ENCODE measurements around the gene TMEM178A. TPM values are rescaled to one million over a fixed set of nuclear protein-coding genes. Genes with fewer than 3 reads are reported as not detected.
"Not testable (repeated sequence)": the region's sequence is repeated elsewhere in the genome, so short reads cannot be mapped to it uniquely, and the experiment has no call there.

The TMEM178A gene
- total RNA-seq, 1 experiment from 2014 or later, result not detected

GRCh38 chr2:39641635-39642034 lies 24.1 kb upstream of the TMEM178A start:
- no peak for DNase-seq
- H3K4me3 ChIP-seq, result no peak overlapping the region
- no peaks in the 10 kb centered on the region for H3K27me3 ChIP-seq
- H3K9me3 ChIP-seq, result no peaks in the 10 kb centered on the region
- no peaks in the 10 kb centered on the region for H3K36me3 ChIP-seq

DNA sequence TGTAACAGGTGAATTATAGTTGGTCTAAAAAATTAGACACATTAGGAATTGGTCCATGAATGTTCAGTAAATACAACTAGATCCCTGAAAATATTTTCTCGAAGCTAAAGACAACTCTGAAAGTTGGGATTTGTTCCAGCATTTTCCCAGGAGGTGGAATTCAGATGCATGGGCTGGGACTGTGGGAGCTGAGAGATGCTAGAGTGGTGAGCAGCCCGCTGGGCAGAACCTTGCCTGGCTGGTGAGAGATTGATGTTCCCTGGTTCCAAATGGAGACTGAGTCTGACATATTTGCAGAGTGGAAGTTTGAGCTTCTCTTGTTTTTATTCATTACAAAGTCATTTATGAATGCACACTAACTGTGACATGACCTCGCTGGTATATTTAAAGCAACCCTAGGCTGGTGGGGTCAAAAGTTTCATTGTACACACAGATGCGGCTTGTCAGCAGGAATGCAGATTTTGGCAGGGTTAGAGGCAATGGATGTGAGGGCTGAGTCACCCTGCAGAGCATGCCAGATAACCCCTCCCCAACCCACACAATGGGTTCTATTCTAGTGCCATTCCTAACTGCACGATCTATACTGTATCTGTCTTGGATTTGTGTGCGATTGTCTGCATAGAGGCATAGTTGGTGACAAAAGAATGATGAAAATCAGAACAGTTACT lies 23.5 kb upstream of the TMEM178A start:
- Histone ChIP-seq H3K36me3 (no peaks in the 10 kb centered on the region), H3K27me3 (no peaks in the 10 kb centered on the region), H3K4me3 (no peak overlapping the region), H3K9me3 (no peaks in the 10 kb centered on the region)
- DNase-seq, result peak; percentile 92

DNA sequence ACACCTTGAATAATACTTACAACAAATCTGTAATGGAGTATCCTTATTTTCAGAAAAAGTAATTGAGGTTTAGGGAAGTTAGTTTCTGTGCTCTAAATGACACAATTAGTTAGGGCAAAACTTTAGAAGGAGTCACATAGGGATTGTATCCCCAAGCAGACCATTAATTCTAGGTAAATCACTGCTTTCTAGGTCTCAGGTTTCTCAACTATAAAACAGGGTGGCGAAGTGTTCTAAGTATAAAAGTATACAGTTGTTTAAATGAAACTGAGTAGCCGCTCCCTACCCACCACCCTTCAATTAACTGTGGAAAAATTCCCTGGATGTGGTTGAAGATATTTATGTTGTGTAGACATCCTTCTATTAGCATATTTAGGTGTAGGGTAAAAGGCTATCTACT lies 19.9 kb upstream of the TMEM178A start:
- H3K36me3 ChIP-seq, result no peaks in the 10 kb centered on the region
- H3K9me3 ChIP-seq, result no peaks in the 10 kb centered on the region
- H3K4me3 ChIP-seq, result no peak overlapping the region
- no peak for DNase-seq
- no peaks in the 10 kb centered on the region for H3K27me3 ChIP-seq

- Histone ChIP-seq H3K27me3 (no peaks in the 10 kb centered on the region), H3K4me3 (no peak overlapping the region), H3K9me3 (no peaks in the 10 kb centered on the region), H3K36me3 (no peaks in the 10 kb centered on the region)
- DNase-seq, result no peak
Observed at GRCh38 chr2:39646267-39646666, 19.4 kb upstream of the TMEM178A start.

GRCh38 chr2:39647104-39647765 lies 18.5 kb upstream of the TMEM178A start:
- Histone ChIP-seq H3K9me3 (no peaks in the 10 kb centered on the region), H3K36me3 (no peaks in the 10 kb centered on the region), H3K27me3 (no peaks in the 10 kb centered on the region), H3K4me3 (no peak overlapping the region)
- no peak for DNase-seq

DNA sequence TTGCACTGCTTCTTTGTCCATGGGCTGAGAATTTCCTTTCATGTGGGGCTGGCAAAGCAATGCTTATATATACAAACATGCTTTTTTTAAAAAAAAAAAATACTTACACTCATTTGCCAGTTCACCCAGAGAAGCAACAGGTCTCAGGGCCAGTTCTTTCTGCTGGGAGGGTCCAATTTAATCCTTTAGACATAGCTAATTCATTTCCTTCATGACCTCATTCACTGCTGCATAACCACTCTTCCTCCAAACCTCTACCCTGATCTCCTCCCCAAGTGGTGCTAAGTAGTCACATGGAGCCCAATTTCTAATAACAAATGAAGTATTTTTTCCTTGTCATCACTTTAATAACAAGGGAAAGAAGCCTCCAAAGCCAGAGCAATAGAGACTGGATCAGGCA lies 17.1 kb upstream of the TMEM178A start:
- peak; percentile 24 for DNase-seq

DNA sequence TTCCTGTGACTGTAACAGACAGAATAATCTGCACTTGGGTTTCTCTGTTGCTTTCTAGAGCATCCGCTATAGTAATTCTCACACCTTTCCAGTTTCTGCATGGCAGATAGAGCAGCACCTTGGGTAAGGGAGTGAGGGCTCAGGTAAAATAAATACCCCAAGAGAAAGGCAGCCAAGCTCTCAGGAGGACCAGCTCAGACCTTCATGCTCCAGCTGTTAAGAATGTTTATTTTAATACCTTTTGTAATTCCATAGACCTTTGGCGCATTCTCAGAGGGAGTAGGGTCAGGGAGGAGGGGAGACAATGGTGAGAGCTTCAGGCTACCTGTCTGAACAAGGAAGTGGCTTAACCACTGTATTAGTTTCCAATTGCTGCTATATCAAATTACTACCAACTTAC lies 16.2 kb upstream of the TMEM178A start:
- no peak for DNase-seq
- Histone ChIP-seq H3K36me3 (no peaks in the 10 kb centered on the region), H3K9me3 (no peaks in the 10 kb centered on the region), H3K4me3 (no peak overlapping the region), H3K27me3 (no peaks in the 10 kb centered on the region)

More for the DNA sequence above, 17.1 kb upstream of the TMEM178A start:
- Histone ChIP-seq H3K36me3 (no peaks in the 10 kb centered on the region), H3K9me3 (no peaks in the 10 kb centered on the region), H3K4me3 (no peak overlapping the region), H3K27me3 (no peaks in the 10 kb centered on the region)

DNA sequence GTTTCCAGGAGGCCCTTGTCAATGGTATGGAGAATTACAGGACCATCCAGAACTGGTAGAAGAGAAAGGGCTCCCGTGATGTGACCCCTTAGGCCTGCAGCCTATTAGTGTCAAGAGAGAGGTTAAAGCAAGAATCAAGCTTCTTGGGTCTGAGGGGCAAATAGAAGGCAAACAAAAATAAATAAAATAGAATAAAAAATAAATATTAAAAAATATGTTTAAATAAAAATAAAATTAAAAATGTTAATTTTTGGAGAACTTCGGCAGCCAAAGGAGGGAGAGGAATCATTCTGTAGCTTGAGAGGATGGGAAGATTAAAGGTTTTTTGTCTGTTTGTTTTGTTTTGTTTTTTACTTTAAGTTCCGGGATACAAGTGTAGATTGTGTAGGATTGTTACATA lies 15.2 kb upstream of the TMEM178A start:
- Histone ChIP-seq H3K36me3 (no peaks in the 10 kb centered on the region), H3K4me3 (no peak overlapping the region), H3K27me3 (no peaks in the 10 kb centered on the region), H3K9me3 (0 out of 2 replicates have a peak, but pooled peaks cover 6% of the 10 kb centered on the region)
- DNase-seq, result no peak

DNA sequence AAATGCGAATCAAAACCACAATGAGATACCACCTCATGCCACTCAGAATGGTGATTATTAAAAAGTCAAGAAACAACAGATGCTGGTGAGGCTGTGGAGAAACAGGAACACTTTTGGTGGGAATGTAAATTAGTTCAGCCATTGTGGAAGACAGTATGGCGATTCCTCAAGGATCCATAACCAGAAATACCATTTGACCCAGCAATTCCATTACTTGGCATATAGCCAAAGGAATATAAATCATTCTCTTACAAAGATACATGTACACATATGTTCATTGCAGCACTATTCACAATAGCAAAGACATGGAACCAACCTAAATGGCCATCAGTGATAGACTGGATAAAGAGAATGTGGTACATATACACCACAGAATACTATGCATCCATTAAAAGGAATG lies 9.5 kb upstream of the TMEM178A start:
- not testable (repeated sequence) for H3K9me3 ChIP-seq, H3K4me3 ChIP-seq, DNase-seq, H3K36me3 ChIP-seq, H3K27me3 ChIP-seq

DNA sequence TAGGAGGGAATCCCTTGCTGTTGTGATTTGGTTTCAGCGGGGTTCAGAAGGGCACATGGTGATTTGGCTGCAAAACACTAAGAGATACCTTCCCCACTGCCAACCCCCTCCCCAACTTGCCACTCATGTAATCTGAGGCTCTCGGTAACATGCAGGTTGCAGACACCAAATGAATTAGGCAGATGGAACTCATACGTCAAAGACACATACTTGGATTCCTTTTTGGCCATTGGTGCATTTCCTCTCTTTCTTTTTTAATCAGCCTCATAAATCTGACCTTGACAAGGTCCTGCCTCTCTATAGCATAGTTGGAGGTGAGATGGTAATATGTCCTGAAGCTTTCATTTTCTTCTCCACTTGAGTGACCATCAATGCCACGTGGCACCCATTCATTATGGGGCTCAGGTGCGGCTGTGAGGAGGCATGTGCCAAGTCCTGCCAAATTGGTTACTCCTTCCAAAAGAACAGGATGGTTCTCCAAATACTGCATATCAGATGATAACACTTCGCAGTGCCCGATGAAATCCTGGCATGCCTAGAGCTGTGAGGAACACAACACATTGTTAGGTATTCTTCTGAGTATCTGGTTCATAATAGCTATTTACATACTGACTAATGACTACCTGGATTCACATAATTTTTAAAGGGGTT lies 8.3 kb upstream of the TMEM178A start:
- Histone ChIP-seq H3K4me3 (no peak overlapping the region), H3K27me3 (no peaks in the 10 kb centered on the region), H3K9me3 (0 out of 2 replicates have a peak, but pooled peaks cover 8% of the 10 kb centered on the region), H3K36me3 (no peaks in the 10 kb centered on the region)
- DNase-seq, result no peak

- DNase-seq, result no peak
- H3K36me3 ChIP-seq, result no peaks in the 10 kb centered on the region
- H3K9me3 ChIP-seq, result 0 out of 2 replicates have a peak, but pooled peaks cover 8% of the 10 kb centered on the region
- H3K27me3 ChIP-seq, result no peaks in the 10 kb centered on the region
- no peak overlapping the region for H3K4me3 ChIP-seq
Observed at GRCh38 chr2:39658371-39658770, 7.3 kb upstream of the TMEM178A start.

DNA sequence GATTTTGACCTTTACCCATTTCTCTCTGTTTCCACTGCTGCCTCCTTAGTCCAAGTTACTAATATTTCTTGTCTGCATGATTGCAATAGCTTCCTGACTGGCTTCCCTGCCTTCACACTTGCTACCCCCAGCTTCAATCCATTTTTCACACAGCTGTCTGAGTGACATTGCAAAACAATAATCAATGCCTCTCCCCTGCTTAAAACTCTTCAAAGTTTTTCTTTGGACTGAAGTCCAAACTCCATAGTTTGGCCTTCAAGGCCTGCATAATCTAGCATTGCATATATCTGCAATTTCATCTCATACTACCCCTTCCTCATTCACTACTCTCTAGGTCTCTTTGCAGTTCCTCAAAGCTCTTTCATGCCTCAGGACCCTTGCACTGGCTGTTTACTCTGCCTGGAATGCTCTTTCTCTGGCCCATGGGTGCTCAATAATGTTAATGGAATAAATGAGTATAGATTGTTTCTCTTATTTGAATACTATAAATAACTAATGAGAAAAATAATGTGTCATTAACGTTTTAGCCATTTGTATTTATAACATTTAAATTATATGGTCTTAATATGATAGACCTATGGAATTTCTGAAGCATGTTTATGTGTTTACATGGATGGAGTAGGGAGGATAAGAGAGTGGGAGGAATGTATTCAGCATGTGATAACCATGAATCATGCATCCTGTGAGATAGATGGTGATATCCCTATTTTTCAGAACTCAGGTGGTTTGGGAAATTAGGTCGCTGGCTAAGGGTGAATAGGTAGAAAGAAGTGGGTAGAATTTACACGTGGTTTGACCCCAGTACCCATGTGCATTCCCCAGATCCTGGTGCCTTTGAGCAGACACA lies 5.7 kb upstream of the TMEM178A start:
- H3K4me3 ChIP-seq, result no peak overlapping the region
- DNase-seq, result no peak
- no peaks in the 10 kb centered on the region for H3K36me3 ChIP-seq
- H3K9me3 ChIP-seq, result 0 out of 2 replicates have a peak, but pooled peaks cover 4% of the 10 kb centered on the region
- H3K27me3 ChIP-seq, result peaks cover 11% of the 10 kb centered on the region

- H3K9me3 ChIP-seq, result 0 out of 2 replicates have a peak, but pooled peaks cover 2% of the 10 kb centered on the region
- DNase-seq, result no peak
Observed at GRCh38 chr2:39660612-39661236, 5.0 kb upstream of the TMEM178A start.

DNA sequence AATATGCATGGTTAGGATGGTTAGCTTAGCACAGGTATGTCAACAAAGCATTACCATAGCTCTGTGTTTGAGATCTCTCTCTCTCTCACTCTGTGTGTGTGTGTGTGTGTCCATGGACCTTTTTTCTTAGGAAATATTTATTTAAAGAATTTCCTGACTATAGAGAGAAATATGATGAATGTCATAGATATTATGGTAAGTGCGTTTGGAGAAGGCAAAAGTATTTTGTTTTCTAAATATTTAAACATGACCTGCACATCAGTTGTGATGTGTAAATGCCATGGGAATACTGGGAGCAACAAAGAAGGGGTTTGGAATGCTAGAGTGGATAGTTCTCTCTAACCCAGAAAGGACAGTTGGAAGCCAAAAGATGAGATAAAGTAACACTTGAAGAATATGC lies 3.9 kb upstream of the TMEM178A start:
- H3K4me3 ChIP-seq, result no peak overlapping the region
- H3K36me3 ChIP-seq, result no peaks in the 10 kb centered on the region
- peaks cover 20% of the 10 kb centered on the region for H3K27me3 ChIP-seq
- no peak for DNase-seq
- H3K9me3 ChIP-seq, result no peaks in the 10 kb centered on the region

More at GRCh38 chr2:39660612-39661236, 5.0 kb upstream of the TMEM178A start:
- peaks cover 15% of the 10 kb centered on the region for H3K27me3 ChIP-seq
- no peaks in the 10 kb centered on the region for H3K36me3 ChIP-seq
- no peak overlapping the region for H3K4me3 ChIP-seq

- no peaks in the 10 kb centered on the region for H3K9me3 ChIP-seq
- no peak for DNase-seq
- no peak overlapping the region for H3K4me3 ChIP-seq
- no peaks in the 10 kb centered on the region for H3K36me3 ChIP-seq
- peaks cover 35% of the 10 kb centered on the region for H3K27me3 ChIP-seq
Observed at GRCh38 chr2:39663187-39663930, 2.4 kb upstream of the TMEM178A start.

Measured in MG63 (cell line).